Liver (tissue), 3 donors: Measurements from ENCODE around the gene MAPKAPK2.

Experiments used
- FOXA1 ChIP-seq: IDR thresholded peaks from 2 replicates; pipeline ENCODE4 v1.6.1; 2016; ENCODE audit warnings: antibody characterized with exemption
- RAD21 ChIP-seq, 2 donors: IDR thresholded peaks; 2 replicates each; pipeline ENCODE4 v1.6.1; 2016; ENCODE audit warnings: antibody characterized with exemption in 2 of 2, mild to moderate bottlenecking in 2 of 2
- TAF1 ChIP-seq: conservative IDR thresholded peaks from 2 replicates; pipeline ENCODE4 v1.6.1; 2016; ENCODE audit warnings: antibody characterized with exemption, mild to moderate bottlenecking
- YY1 ChIP-seq: IDR thresholded peaks from 2 replicates; pipeline ENCODE4 v1.6.1; 2016; ENCODE audit warnings: antibody characterized with exemption, mild to moderate bottlenecking
- TF ChIP-seq, protein P1 (sequence below): fragments of 150-350 bp; IDR thresholded peaks from 2 replicates; pipeline ENCODE4 v1.5.1; 2017; ENCODE audit warnings: improper control_type of control experiment, low read depth, low read length; ENCODE audit not compliant: missing input control
- TF ChIP-seq, protein P2 (sequence below): IDR thresholded peaks from 2 replicates; pipeline ENCODE4 v1.6.1; 2016; ENCODE audit warnings: antibody characterized with exemption, mild to moderate bottlenecking
- TF ChIP-seq, protein P3 (sequence below): IDR thresholded peaks from 2 replicates; pipeline ENCODE4 v1.6.1; 2016; ENCODE audit warnings: antibody characterized with exemption
- donor health status: healthy.
- donor health status: healthy.

DNA sequence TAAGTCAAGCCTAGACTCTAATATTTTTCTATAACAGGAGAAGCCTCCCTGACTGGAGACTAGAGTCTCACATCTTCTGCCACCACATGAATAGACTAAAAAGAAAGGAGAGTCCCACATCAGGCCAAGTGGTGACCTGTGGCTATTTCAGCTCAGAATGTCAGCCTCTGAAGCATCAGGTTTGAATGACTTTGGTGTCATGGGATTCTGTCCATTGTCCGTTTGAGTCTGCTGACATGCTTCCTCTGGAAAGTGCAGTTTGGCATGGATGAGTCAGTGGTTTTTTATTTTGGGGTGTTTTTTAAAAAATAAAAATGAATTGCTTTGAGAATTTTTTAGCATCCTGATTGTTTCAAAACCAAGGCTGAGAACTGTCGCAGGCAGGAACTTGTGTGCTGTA lies 29.9 kb upstream of the MAPKAPK2 start:
- no peak for TF ChIP-seq YY1
- no peak for TF ChIP-seq TAF1
- TF ChIP-seq, protein P1, sequence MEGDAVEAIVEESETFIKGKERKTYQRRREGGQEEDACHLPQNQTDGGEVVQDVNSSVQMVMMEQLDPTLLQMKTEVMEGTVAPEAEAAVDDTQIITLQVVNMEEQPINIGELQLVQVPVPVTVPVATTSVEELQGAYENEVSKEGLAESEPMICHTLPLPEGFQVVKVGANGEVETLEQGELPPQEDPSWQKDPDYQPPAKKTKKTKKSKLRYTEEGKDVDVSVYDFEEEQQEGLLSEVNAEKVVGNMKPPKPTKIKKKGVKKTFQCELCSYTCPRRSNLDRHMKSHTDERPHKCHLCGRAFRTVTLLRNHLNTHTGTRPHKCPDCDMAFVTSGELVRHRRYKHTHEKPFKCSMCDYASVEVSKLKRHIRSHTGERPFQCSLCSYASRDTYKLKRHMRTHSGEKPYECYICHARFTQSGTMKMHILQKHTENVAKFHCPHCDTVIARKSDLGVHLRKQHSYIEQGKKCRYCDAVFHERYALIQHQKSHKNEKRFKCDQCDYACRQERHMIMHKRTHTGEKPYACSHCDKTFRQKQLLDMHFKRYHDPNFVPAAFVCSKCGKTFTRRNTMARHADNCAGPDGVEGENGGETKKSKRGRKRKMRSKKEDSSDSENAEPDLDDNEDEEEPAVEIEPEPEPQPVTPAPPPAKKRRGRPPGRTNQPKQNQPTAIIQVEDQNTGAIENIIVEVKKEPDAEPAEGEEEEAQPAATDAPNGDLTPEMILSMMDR = no peak
- TF ChIP-seq FOXA1 = no peak
- no peak for TF ChIP-seq RAD21 (IDR thresholded peaks at IDR 0.05)
- TF ChIP-seq, protein P2, sequence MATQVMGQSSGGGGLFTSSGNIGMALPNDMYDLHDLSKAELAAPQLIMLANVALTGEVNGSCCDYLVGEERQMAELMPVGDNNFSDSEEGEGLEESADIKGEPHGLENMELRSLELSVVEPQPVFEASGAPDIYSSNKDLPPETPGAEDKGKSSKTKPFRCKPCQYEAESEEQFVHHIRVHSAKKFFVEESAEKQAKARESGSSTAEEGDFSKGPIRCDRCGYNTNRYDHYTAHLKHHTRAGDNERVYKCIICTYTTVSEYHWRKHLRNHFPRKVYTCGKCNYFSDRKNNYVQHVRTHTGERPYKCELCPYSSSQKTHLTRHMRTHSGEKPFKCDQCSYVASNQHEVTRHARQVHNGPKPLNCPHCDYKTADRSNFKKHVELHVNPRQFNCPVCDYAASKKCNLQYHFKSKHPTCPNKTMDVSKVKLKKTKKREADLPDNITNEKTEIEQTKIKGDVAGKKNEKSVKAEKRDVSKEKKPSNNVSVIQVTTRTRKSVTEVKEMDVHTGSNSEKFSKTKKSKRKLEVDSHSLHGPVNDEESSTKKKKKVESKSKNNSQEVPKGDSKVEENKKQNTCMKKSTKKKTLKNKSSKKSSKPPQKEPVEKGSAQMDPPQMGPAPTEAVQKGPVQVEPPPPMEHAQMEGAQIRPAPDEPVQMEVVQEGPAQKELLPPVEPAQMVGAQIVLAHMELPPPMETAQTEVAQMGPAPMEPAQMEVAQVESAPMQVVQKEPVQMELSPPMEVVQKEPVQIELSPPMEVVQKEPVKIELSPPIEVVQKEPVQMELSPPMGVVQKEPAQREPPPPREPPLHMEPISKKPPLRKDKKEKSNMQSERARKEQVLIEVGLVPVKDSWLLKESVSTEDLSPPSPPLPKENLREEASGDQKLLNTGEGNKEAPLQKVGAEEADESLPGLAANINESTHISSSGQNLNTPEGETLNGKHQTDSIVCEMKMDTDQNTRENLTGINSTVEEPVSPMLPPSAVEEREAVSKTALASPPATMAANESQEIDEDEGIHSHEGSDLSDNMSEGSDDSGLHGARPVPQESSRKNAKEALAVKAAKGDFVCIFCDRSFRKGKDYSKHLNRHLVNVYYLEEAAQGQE = no peak
- TF ChIP-seq, protein P3, sequence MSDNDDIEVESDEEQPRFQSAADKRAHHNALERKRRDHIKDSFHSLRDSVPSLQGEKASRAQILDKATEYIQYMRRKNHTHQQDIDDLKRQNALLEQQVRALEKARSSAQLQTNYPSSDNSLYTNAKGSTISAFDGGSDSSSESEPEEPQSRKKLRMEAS = no peak
